Esophagus (tissue), 2 donors: ENCODE measurements around the gene KRT32. TPM values are rescaled to one million over a fixed set of nuclear protein-coding genes. Genes with fewer than 3 reads are reported as not detected.

ENCODE experiments used
- H3K27ac ChIP-seq, 2 donors: one replicate each; pipeline ENCODE4 v1.5.1; 2013; ENCODE audit warnings: low read depth in 2 of 2, mild to moderate bottlenecking in 2 of 2, inconsistent platforms in 1 of 2, low read length in 1 of 2, moderate library complexity in 1 of 2
- H3K27me3 ChIP-seq, 2 donors: one replicate each; pipeline ENCODE4 v1.6.1; 2013; ENCODE audit warnings: low read length in 2 of 2, control low read depth in 1 of 2, mild to moderate bottlenecking in 1 of 2; ENCODE audit not compliant: insufficient read depth in 2 of 2, control insufficient read depth in 1 of 2
- H3K36me3 ChIP-seq, 2 donors: one replicate each; pipeline ENCODE4 v1.6.1; 2013; ENCODE audit warnings: low read length in 1 of 2; ENCODE audit not compliant: control insufficient read depth in 2 of 2, insufficient read depth in 2 of 2
- H3K4me1 ChIP-seq, 2 donors: one replicate each; pipeline ENCODE4 v1.6.1; 2013; ENCODE audit warnings: low read length in 1 of 2; ENCODE audit not compliant: control insufficient read depth in 2 of 2, insufficient read depth in 2 of 2
- H3K4me3 ChIP-seq, 2 donors: one replicate each; pipeline ENCODE4 v1.5.1; 2013; ENCODE audit warnings: low read length in 2 of 2, mild to moderate bottlenecking in 2 of 2, low read depth in 1 of 2, moderate library complexity in 1 of 2
- H3K9me3 ChIP-seq, 2 donors: one replicate each; pipeline ENCODE4 v1.6.1; 2013; ENCODE audit warnings: mild to moderate bottlenecking in 2 of 2, low read depth in 1 of 2, low read length in 1 of 2, moderate library complexity in 1 of 2; ENCODE audit not compliant: control insufficient read depth in 2 of 2, insufficient read depth in 1 of 2
- WGBS, 2 donors: extraction: QIAGEN DNeasy Blood & Tissue Kit; methylation state at CpG; one replicate each; pipeline ENCODE4 v1.1.7; 2013; 5-methylcytosine and 5-hydroxymethylcytosine counted together
- polyA plus RNA-seq, 2 donors: library from polyadenylated mRNA; stranded (reverse); fragments of 200-250 nt; gene quantifications; one replicate each; pipeline ENCODE4 v1.2.3, GENCODE V29; 2013
- donor health status: healthy with polysubstance abuse.
- donor health status: Bipolar disorder and iron deficiency.

KRT32 gene
- polyA plus RNA-seq, 2 donors = 1.9 to 8.5 TPM

DNA sequence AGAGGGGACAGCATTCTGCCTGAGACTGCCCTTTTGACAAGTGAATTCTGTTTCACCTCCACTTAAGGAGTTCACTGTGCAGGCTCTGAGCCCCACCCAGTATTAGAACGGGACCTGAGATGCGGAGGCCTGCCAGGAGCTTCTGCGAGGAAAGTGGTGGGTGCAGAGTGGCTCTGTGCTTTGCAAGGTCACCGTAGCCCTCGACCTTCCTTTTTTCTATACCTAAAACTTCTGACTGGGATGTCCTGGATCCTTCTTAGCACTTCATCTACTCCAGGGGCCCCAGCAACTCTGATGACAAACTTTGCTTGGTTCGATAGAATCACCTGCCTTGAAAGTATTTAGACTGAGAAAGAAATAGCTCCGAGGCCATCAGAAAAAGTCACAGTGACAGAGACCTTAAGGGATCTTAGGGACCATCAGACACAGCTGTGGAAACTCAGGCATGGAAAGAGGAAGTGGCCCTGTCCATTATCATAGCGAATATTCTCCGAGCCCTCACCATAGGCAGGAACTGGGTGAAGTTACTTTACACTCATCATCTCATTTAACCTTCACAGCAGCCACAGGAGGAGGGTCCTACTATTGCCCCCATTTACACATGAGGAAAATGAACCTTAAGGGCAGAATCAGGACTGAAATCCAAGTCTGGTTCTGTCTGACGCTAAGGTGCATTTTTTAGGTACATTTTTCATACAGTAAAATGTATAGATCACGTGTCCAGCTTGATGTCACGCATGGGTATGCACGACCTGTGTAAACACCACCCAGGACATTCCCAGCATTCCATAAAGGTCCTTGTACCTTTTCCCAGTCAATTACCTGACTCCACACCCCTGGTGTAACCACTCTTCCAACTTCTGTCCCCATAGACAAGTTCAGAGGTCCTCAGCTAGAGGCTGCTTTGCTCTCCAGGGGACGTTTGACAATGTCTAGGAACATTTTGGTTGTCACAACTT lies 38.9 kb upstream of the KRT32 start:
- Histone ChIP-seq H3K4me1 (peaks cover 0 to 4% of the 10 kb centered on the region in 2 donors), H3K27ac (peak overlapping the region; percentile 94 to 97)

DNA sequence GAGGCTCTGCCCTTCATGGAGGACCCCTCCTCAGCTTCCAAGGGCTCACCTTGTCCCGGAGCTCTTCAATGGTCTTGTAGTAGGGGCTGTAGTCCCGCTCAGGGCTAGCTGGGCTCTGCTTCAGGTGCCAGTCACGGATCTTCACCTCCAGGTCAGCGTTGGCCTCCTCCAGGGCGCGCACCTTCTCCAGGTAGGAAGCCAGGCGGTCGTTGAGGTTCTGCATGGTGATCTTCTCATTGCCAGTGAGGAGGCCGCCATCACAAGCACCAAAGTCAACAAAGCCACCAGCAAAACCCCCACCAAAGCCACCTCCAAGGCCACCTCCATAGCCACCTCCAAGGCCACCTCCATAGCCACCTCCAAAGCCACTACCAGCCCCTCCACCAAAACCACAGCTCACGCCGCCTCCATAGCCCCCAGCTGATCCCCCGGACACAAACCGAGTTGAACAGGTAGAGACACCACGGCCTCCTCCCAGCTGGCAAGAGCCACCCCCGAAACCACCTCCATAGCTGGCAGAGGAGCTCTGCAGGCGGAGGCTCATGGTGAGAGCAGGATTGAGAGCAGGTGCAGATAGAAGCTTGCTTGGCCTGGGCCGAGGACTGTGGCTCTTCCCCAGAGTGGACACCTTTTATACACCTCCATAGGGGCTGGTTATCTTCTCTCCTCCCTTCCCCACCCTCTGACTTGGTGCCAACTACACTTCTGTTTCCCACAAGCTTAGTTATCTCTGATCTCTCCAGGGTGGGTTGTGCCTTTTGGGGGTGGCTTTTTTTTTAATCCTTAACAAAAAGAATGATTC lies 38.0 kb upstream of the KRT32 start, which contains the start of gene KRT13:
TSS of gene KRT13 (minus strand) at position 606 of the 802 bp plus-strand sequence. CDS start at position 544, 62 bp downstream.
- H3K4me3 ChIP-seq = peak within 1 kb of the TSS; percentile 64 to 70
- H3K27ac ChIP-seq = peak within 1 kb of the TSS; percentile 94 to 97
- H3K27me3 ChIP-seq = no peaks in the 10 kb centered on the region
- H3K36me3 ChIP-seq = peaks cover 0 to 10% of the 10 kb centered on the region in 2 donors
- WGBS, 2 donors = 62 to 69% methylated on average over 17 of the region's 17 CpGs
- no peaks in the 10 kb centered on the region for H3K9me3 ChIP-seq
- H3K4me1 ChIP-seq = peaks cover 0 to 4% of the 10 kb centered on the region in 2 donors

More for the DNA sequence above, 38.9 kb upstream of the KRT32 start:
- Histone ChIP-seq H3K4me3 (peak overlapping the region in 1 of 2 donors; percentile 70), H3K36me3 (peaks cover 0 to 10% of the 10 kb centered on the region in 2 donors), H3K9me3 (no peaks in the 10 kb centered on the region), H3K27me3 (no peaks in the 10 kb centered on the region)
- WGBS, 2 donors = 58 to 60% methylated on average over 14 of the region's 14 CpGs

DNA sequence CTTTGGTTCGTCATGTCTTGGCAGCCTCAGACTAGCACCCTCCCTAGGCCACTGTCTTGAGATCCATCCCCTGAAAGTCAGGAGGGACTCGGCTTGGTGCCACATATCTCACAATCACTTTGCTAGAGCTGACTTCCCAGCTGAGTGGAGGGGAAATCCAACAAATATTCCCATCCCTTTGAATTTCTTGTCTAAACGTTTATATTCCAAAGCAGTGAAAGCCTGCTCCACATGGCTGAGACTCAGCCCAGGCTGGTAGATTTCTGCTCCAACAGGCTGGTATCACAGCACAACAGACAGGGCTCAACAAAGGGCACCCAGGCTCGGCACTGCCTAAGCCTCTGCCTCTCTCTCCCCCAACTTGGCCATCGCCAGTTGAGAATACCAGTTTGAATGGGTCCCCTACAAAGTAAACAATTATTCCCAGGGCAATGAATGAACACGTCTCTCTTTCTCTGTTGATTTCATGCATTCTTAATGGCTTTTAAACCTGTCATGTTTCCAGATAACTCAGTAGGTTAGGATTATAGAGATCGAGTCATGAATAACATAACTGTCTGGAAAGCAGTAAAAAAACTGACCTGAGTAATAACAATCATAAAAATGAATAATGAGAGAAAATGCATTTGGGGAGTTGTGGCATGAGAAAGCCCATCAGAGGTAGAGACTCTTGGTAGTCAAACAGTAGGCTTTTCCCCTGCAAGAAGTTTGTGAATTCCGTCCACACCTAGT lies 37.2 kb upstream of the KRT32 start:
- H3K27ac ChIP-seq = peak overlapping the region; percentile 94 to 97
- H3K9me3 ChIP-seq = no peaks in the 10 kb centered on the region
- H3K4me1 ChIP-seq = peaks cover 0 to 4% of the 10 kb centered on the region in 2 donors
- WGBS, 2 donors = 31 to 43% methylated on average over 8 of the region's 8 CpGs
- H3K36me3 ChIP-seq = peaks cover 0 to 10% of the 10 kb centered on the region in 2 donors
- no peaks in the 10 kb centered on the region for H3K27me3 ChIP-seq
- H3K4me3 ChIP-seq = peak overlapping the region; percentile 64 to 70

DNA sequence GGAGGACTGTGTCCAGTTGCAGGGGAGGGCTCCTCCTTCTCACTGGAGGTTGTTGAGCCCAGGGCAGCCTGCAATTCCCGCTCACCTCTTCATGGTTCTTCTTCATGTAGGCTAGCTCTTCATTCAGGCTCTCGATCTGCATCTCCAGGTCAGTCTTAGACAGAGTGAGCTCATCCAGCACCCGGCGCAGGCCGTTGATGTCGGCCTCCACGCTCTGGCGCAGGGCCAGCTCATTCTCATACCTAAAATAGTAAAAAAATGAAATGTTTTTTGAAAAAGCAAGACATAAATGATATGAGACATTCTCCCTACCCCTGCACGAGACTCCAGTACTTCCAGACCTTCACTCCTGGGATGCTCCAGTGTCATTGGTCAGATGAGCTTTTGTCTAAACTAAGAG lies 36.0 kb upstream of the KRT32 start:
- peaks cover 0 to 10% of the 10 kb centered on the region in 2 donors for H3K36me3 ChIP-seq
- no peaks in the 10 kb centered on the region for H3K9me3 ChIP-seq
- peak overlapping the region; percentile 68 to 93 for H3K27ac ChIP-seq
- WGBS, 2 donors = 70 to 79% methylated on average over 9 of the region's 9 CpGs
- peak overlapping the region; percentile 56 to 70 for H3K4me3 ChIP-seq
- H3K4me1 ChIP-seq = peaks cover 0 to 2% of the 10 kb centered on the region in 2 donors
- no peaks in the 10 kb centered on the region for H3K27me3 ChIP-seq

DNA sequence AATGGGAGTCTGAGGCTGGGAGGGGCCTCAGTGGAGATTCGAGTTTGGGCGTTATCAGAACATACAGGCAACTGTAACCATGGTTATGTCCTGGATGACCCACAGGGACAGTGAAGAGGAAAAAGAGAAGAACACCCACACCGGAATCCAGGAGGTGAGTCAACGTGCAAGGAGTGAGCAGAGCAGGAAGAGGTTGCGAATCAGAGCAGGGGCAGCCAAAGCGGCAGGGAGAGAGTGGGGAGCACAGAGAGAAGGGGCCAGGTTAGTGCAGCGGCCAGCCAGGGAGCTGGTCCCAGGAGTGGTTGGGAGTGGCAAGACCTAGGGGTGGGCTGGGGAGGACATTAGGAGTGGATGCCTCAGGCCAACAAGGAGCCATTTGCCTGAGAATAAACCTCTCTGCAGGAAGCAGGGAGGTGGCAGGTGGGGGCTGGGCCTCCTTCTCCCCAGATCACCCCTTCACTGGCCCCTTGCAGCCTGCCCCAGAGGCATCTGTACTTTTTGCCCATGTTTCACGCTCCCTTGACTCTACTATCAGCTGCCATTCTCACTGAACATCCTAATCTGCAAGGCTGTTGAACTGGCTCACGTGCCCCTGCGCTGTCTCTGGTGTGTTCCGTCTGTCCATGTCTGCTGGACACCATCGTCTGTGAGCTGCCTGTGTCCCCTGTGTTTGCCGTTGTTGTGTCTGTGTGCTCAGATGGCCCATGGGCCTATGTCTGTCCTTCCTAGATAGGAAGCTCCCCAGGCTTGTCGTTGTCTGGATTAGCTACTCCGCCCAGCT lies 33.1 kb upstream of the KRT32 start:
- Histone ChIP-seq H3K9me3 (no peaks in the 10 kb centered on the region), H3K4me1 (peaks cover 0 to 3% of the 10 kb centered on the region in 2 donors), H3K36me3 (peaks cover 0 to 10% of the 10 kb centered on the region in 2 donors), H3K27me3 (no peaks in the 10 kb centered on the region), H3K27ac (peak overlapping the region; percentile 63 to 93), H3K4me3 (peak overlapping the region; percentile 23 to 70)
- 51 to 59% methylated on average over 15 of the region's 15 CpGs for WGBS, 2 donors

DNA sequence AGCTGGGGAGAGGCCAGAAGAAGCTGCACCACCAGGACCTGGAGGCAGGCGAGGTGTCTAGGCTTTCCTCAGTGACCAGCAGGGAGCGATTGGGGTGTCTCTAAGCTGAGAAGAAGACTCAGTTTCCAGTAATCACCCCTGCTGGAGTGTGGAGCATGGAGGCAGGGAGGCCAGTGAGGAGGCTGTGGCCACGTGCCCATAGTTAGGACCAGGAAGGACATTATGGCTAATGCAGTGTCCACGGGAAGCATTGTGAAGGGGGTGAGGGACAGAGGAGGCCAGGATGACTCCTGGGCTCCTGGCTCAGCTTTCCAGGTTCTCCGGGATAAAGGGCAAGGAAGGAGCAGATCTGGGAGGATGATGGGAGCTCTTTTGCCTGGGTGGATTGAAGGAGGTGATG lies 32.5 kb upstream of the KRT32 start:
- H3K27ac ChIP-seq = peak overlapping the region; percentile 54 to 93
- 66% methylated on average over 5 of the region's 5 CpGs for WGBS, 2 donors
- peaks cover 0 to 10% of the 10 kb centered on the region in 2 donors for H3K36me3 ChIP-seq
- peaks cover 0 to 3% of the 10 kb centered on the region in 2 donors for H3K4me1 ChIP-seq
- no peaks in the 10 kb centered on the region for H3K9me3 ChIP-seq
- H3K4me3 ChIP-seq = peak overlapping the region; percentile 9 to 32
- no peaks in the 10 kb centered on the region for H3K27me3 ChIP-seq

DNA sequence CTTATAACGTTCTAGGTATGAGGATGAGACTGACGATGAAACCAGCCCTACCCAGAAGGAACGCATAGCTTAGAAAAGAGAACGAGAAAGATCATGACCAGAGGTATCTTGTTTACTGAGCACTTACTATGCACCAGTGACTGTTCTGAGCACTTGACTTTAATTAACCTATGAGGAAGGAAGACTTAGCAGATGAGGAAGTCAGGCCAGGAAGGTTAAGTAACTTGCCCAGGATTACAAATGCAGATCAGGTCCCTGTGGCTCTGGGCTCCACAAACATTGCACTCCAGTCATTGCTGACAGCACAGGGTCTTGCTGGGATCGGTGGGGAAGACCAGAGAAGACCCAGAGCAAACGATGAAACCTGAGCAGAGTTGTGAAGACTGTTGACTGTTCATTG lies 31.1 kb upstream of the KRT32 start:
- Histone ChIP-seq H3K27me3 (no peaks in the 10 kb centered on the region), H3K4me3 (peak overlapping the region in 1 of 2 donors; percentile 24), H3K27ac (peak overlapping the region; percentile 54 to 93), H3K4me1 (peaks cover 3% of the 10 kb centered on the region in 2 donors), H3K36me3 (peaks cover 0 to 10% of the 10 kb centered on the region in 2 donors), H3K9me3 (no peaks in the 10 kb centered on the region)
- 48 to 61% methylated on average over 6 of the region's 6 CpGs for WGBS, 2 donors

DNA sequence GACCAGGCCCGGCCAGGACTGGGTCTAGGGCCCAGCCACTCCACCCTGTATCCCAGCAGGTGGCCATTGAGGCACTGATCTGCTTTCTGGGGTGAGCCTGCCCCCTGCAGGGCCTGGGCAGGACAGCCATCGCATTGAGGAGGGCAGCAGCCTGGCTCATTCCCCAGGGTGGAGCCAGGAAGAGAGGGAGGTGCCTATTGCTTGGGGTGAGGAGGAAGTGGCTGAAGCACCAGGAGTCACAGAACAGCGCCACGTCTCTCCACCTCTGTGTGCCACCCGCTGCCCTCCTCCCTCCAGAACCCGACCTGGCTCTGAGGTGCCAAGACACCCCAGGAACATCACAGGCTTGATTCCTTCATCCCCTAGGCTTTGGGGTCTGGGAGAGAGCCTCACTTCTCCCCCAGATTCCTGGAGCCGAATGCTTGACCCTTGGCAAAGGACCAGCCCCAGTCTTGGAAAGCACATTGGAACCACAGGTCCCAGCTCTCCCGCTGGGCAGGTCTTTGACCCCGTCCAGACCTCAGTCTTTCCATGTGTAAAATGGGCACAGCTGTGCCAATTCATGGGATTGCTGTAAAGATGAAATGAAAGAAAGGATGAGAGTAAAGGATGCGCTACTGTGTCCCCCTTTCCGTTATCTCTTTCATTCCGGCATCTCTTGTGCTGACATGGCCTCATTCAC lies 29.8 kb upstream of the KRT32 start:
- WGBS, 2 donors = 46 to 49% methylated on average over 12 of the region's 12 CpGs
- H3K36me3 ChIP-seq = no peaks in the 10 kb centered on the region
- no peak overlapping the region for H3K4me3 ChIP-seq
- H3K27ac ChIP-seq = peak overlapping the region; percentile 0 to 81
- H3K9me3 ChIP-seq = no peaks in the 10 kb centered on the region
- H3K4me1 ChIP-seq = peaks cover 3% of the 10 kb centered on the region in 2 donors
- no peaks in the 10 kb centered on the region for H3K27me3 ChIP-seq
